ENCODE results near the gene PTPRN2.

Gene PTPRN2

GRCh38 chr7:158067931-158068482 is 519.6 kb downstream of the PTPRN2 start:
- DNase-seq (ENCODE audit: low read depth) = no peak

- DNase-seq (ENCODE audit: low read depth) = no peak
Observed at GRCh38 chr7:158067219-158067930, 520.2 kb downstream of the PTPRN2 start.

- DNase-seq (ENCODE audit: low read depth) = no peak
Observed at GRCh38 chr7:158066085-158066484, 521.5 kb downstream of the PTPRN2 start.

GRCh38 chr7:158065340-158065739 is 522.3 kb downstream of the PTPRN2 start:
- DNase-seq (ENCODE audit: low read depth) = no peak

- no peak for DNase-seq (ENCODE audit: low read depth)
Observed at GRCh38 chr7:158064631-158065030, 523.0 kb downstream of the PTPRN2 start.

GRCh38 chr7:158063850-158064610 is 523.6 kb downstream of the PTPRN2 start:
- DNase-seq (ENCODE audit: low read depth) = no peak

GRCh38 chr7:158062661-158063060 is 525.0 kb downstream of the PTPRN2 start:
- no peak for DNase-seq (ENCODE audit: low read depth)

- DNase-seq (ENCODE audit: low read depth) = no peak
Observed at GRCh38 chr7:158061884-158062656, 525.6 kb downstream of the PTPRN2 start.

- no peak for DNase-seq (ENCODE audit: low read depth)
Observed at GRCh38 chr7:158061026-158061630, 526.5 kb downstream of the PTPRN2 start.

GRCh38 chr7:158060216-158060615 is 527.4 kb downstream of the PTPRN2 start:
- DNase-seq (ENCODE audit: low read depth) = no peak

GRCh38 chr7:158057446-158057845 is 530.2 kb downstream of the PTPRN2 start:
- DNase-seq (ENCODE audit: low read depth) = no peak

- DNase-seq (ENCODE audit: low read depth) = no peak
Observed at GRCh38 chr7:158056761-158057160, 530.9 kb downstream of the PTPRN2 start.

GRCh38 chr7:158055726-158056510 is 531.7 kb downstream of the PTPRN2 start:
- no peak for DNase-seq (ENCODE audit: low read depth)

GRCh38 chr7:158054611-158055010 is 533.0 kb downstream of the PTPRN2 start:
- DNase-seq (ENCODE audit: low read depth) = no peak

- DNase-seq (ENCODE audit: low read depth) = no peak
Observed at GRCh38 chr7:158054081-158054480, 533.5 kb downstream of the PTPRN2 start.

GRCh38 chr7:158053183-158053915 is 534.3 kb downstream of the PTPRN2 start:
- DNase-seq (ENCODE audit: low read depth) = no peak

- no peak for DNase-seq (ENCODE audit: low read depth)
Observed at GRCh38 chr7:158052381-158053060, 535.1 kb downstream of the PTPRN2 start.

GRCh38 chr7:158051776-158052175 is 535.8 kb downstream of the PTPRN2 start:
- DNase-seq (ENCODE audit: low read depth) = no peak

GRCh38 chr7:158050978-158051651 is 536.5 kb downstream of the PTPRN2 start:
- no peak for DNase-seq (ENCODE audit: low read depth)

Data from stimulated activated CD8-positive, alpha-beta memory T cell treated with anti-CD3 and anti-CD28 coated beads, Interleukin-15, amount 100 ng/mL, for 24 hours (primary cell).